Stimulated activated CD4-positive, alpha-beta T cell treated with anti-CD3 and anti-CD28 coated beads, TNF-alpha, amount 100 ng/mL, for 24 hours (primary cell): ENCODE results near the gene COCH.

ENCODE experiments used
- DNase-seq, 3 experiments: peaks; one replicate each; pipeline ENCODE4 v3.0.0-alpha.2; 2020; ENCODE audit warnings: low read depth in 3 of 3

The COCH gene

GRCh38 chr14:30874120-30874998 lies at the start of gene COCH:
COCH (plus strand) TSS chr14:30874559; CDS start chr14:30874939, 380 bp downstream.
- DNase-seq = peak in 1 of 3 experiments; percentile 17

GRCh38 chr14:30826070-30826469 lies 48.3 kb upstream of the COCH start:
- no peak for DNase-seq

GRCh38 chr14:30829853-30830252 lies 44.5 kb upstream of the COCH start:
- no peak for DNase-seq

- no peak for DNase-seq
Observed at GRCh38 chr14:30834353-30834752, 40.0 kb upstream of the COCH start.

- no peak for DNase-seq
Observed at GRCh38 chr14:30838351-30838750, 36.0 kb upstream of the COCH start.

GRCh38 chr14:30840086-30840779 lies 34.1 kb upstream of the COCH start:
- no peak for DNase-seq

GRCh38 chr14:30842431-30842830 lies 31.9 kb upstream of the COCH start:
- no peak for DNase-seq

- DNase-seq = no peak
Observed at GRCh38 chr14:30848449-30849240, 25.7 kb upstream of the COCH start.

GRCh38 chr14:30849354-30849753 lies 25.0 kb upstream of the COCH start:
- no peak for DNase-seq

GRCh38 chr14:30849983-30850382 lies 24.4 kb upstream of the COCH start:
- DNase-seq = no peak

- no peak for DNase-seq
Observed at GRCh38 chr14:30853946-30854345, 20.4 kb upstream of the COCH start.

- DNase-seq = no peak
Observed at GRCh38 chr14:30854492-30854891, 19.9 kb upstream of the COCH start.

GRCh38 chr14:30855345-30856037 lies 18.9 kb upstream of the COCH start:
- DNase-seq = peak in 1 of 3 experiments; percentile 14

GRCh38 chr14:30861200-30861599 lies 13.2 kb upstream of the COCH start:
- no peak for DNase-seq

- DNase-seq = no peak
Observed at GRCh38 chr14:30864934-30865333, 9.4 kb upstream of the COCH start.

GRCh38 chr14:30868736-30869135 lies 5.6 kb upstream of the COCH start:
- DNase-seq = no peak

- DNase-seq = no peak
Observed at GRCh38 chr14:30869551-30870155, 4.7 kb upstream of the COCH start.

GRCh38 chr14:30872602-30873001 lies 1.8 kb upstream of the COCH start:
- DNase-seq = no peak

- DNase-seq = no peak
Observed at GRCh38 chr14:30873308-30874119, 845 bp upstream of the COCH start.
